HPDE6-E6E7 (cell line): ENCODE measurements around the gene BTBD9.
A peak's percentile ranks its signal among the peaks of the same experiment; 100 is the strongest.

ENCODE experiments used
- DNase-seq: peaks from one replicate; pipeline ENCODE4 v3.0.0; 2011; ENCODE audit warnings: missing footprints; ENCODE audit errors: extremely low spot score

Gene BTBD9

DNA sequence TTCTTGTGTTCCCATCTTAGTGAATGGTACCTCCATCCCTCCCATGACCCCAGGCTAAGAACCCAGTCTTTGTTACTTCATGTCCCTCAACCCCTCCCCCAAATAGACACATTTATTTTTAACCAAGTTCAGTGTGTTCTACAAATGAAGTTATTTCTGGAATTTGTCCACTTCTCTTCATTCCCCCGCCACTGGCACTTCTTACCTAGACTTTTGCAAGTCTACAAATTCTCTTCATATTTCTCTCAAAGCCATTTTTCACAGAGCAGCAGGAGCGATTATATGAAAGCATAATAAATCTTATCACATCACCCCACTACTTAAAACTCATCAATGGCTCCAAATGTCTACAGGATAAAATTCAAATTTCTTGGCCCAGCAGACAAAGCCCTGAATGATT, 131.4 kb downstream of the BTBD9 start:
- DNase-seq, result no peak

DNA sequence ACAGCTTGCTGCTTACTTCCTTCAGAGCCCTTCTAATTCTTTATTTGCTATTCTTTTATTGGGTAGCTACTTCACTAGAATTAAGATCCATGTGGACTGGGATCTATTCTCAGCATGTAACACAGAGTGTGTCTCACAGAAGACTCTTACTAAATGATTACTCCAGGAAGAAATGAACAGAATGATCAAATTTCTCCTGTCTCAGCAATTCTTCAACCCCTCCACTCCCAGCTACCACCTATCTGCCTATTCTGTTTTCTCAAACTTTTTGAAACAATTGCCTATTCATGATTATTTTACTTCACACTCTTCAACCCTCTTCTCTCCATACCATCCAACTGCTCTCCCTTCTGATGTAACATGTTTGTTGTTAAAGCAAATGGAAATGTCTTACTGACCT, 132.6 kb downstream of the BTBD9 start:
- no peak for DNase-seq

DNA sequence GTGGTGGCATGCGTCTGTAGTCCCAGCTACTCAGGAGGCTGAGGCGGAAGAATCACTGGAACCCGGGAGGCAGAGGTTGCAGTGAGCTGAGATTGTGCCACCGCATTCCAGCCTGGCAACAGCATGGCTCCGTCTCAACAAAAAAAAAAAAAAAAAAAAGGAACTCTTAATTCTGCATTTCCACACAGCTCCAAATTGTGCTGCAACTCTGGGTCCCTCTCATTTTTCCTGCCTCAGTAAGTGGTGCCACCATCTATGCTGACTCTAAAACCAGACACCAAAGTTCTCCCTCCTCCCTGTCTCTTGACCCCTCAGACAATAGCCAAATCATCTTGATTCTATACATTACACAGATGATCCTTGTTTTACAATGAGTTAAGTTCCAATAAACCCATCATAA, 133.9 kb downstream of the BTBD9 start:
- DNase-seq, result no peak

DNA sequence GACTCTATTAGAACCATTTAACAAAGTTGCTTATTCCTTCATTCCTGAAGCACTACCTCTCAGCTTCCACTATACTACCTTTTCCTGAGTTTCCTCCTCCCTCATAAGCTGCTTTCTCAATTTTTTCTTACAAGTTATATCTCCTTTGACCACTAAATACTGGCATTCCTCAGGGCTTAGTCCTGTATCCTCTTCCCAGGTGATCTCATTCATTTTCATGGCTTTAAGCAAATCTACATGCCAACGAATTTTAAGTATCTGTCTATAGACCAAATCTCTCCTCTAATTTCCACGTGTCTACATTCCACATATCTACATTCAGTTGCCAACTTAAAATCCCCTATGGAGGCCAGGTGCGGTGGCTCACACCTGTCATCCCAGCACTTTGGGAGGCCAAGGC, 134.7 kb downstream of the BTBD9 start:
- DNase-seq, result no peak

DNA sequence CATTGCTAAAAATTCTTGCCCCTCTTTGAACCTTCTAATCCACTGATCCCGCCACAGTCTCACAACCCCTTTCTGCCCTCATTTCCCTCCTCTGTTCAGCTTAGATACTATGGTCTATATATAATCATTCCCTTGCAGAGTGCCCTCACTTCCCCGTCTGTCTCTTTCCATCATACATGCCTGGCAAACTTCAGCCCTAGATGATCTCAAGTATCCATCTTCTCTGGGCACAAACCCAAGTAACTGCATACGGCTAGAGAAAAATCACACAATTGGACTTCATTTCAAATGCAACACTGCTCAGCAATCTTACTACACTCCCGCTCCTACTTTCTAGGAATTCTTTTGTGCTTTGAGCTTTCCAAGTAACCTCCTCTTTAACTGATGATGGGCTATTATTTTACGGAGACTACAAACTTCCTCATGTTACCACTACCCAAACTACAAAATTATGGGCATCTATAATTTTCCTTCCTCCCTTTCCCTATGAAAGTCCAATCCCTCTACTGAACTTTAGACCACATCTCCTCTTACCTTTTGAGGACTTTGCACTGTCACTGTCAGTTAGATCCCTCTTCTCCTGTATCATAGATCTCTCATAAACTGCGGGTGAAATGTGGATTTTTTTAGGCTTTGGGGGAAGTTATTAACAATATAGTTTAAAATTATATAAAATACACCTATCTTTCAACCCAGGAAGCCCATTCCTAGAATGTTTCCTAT, 135.6 kb downstream of the BTBD9 start:
- no peak for DNase-seq

DNA sequence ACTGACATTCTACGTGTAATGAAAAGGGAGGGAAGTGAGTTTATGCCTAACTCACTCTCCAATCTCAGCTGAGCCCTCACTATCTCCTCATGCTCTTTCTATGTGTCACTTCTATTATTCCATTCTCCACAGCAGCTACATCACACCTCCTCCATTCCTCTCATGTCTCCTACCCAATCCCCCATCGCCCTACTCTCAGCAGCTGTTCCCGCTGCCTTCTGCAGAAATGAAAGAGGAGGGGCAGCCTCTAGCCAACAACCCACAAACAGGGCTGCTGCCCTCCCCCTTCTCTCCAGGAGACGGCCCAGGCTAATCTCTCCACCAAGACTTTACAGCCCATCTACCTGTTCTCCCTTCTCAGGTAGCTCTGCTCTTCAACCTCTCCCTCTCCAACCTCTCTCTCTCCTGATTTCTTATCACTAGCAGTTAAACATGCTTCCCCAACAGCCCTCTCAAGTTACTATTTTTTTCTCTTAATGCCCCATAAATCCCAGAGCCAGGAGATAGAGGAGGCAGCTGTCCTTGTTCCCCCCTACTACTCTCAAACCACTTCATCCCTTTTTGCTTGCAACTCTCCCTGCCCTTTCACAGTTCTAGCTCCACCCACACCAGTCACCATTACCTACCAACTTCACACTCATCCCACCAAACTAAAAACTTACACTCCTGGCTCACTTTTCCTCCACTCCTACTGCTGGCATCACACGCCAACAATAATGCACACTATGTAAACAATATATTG, 136.5 kb downstream of the BTBD9 start:
- DNase-seq, result no peak

DNA sequence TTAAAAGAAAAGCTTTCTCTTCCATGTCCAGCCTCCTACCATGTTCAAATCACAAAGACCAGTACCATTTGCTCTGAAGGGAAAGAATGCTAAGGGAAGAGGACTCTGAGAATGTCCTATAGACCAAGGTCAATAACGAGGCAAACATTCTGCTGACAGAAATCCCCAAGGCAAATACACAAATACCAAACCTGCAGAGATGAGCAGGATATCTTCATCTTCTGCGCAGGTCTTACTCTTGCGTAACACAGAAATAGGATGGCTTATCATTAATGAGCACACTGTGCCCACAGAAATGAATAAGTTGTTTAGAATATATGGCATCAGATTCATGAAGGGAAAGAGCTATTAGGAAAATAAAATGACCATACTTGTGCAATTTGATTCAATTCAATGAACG, 137.3 kb downstream of the BTBD9 start:
- no peak for DNase-seq

DNA sequence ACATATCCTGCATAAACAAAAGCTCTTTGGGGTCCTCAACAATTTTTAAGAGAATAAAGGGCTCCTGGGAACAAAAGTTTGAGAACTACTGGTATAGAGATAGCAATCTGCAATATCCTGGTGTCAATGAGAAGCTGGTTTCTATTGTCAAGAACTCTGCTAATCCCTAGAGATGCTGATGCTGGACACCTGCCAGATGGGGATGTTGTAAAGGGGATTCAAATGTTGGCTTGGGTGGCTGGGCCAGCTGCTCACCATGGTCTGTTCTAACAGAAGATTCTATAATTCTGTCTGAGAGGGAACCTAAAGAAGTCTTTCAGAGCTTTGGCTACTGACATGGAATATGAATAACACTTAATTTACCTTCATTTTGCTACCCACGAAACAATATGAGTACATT, 137.8 kb downstream of the BTBD9 start:
- no peak for DNase-seq

DNA sequence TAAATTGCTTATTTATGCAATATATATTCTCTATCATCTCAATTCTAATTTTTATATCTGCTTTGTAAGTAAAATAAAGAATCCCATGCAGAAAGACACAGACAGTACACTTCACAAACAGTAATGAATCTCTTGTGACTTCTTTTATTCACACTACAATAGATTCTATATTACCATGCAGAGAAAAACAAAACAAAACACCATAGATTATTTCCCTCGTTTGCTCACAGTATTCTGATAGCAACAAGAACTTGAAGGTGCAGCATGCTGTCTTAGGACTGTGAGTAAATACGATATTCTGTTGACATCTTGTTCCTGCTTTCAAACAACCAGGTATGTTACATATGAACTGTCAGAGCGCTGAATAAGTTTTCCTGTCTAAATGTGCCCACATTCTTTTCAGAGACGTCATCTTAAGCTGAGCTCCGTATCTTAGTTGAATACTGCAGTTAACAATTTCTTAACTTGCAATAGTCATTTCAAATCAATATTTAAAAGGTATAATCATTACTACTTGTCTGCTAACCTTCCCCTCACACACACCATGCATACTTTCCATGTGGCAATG, 140.1 kb downstream of the BTBD9 start:
- DNase-seq, result peak; percentile 21

DNA sequence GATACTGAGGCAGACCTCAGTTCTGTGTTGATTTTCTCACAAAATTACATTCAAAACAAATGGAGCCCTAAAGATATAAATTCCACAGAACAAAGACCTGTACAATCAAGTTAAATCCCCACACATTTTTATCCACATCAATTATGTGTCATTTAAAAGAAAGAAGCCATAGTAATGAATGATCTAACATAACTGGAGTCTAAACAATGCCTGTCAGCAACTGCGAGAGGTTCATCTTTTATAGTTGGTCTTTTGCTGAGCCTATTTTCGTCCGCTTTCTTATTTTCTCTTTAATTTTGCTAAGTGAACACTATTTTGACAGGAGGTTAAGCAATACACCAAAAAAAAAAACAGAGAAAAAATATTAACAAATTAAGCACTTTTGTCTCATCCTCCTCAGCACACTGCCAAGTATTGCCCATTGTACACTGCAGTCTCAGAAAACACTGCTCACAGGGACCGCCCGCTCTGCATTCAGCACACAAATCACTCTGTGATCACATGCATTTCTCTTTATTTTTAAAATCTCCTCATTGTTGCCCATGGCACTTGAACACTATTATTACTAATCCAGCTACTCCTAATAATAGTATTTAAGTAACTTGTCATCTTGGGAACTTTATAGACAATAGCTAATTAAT, 140.8 kb downstream of the BTBD9 start:
- no peak for DNase-seq

DNA sequence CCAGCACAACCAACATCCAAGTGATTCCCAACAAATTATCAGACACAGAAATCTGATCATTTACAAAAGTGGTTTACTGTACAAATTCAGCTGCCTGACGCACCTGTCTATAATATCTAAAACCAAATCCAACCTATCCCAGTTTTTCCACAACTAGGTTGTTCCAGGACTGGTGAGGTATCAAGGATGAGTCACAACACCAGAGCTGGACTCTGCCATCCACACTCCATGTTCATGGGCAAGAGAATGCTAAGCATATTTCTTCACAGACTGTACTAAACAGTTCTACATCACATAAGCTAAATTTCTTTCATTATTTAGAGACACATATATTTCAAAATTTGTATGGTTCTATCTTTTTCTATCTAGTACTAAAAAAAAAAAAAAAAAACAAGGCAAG, 141.6 kb downstream of the BTBD9 start:
- DNase-seq, result no peak

DNA sequence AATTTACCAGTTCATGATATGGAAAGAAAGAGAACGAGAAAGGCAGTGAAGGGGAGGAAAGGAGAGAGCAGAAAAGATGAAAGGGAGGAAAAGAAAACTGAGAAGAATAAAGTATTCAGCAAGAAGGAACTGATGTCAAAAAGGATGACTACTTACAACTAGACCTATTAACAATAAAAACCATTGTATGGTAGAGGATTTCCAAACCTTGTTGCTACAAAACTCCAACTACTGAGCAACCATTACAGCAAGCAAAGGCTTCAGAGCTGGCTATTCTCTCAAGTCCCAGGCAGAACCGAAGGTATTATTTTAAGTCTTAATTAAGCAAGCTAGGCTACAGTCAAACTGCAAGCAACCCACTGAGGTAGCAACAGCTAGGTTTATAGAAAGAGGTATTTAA, 142.2 kb downstream of the BTBD9 start:
- no peak for DNase-seq

DNA sequence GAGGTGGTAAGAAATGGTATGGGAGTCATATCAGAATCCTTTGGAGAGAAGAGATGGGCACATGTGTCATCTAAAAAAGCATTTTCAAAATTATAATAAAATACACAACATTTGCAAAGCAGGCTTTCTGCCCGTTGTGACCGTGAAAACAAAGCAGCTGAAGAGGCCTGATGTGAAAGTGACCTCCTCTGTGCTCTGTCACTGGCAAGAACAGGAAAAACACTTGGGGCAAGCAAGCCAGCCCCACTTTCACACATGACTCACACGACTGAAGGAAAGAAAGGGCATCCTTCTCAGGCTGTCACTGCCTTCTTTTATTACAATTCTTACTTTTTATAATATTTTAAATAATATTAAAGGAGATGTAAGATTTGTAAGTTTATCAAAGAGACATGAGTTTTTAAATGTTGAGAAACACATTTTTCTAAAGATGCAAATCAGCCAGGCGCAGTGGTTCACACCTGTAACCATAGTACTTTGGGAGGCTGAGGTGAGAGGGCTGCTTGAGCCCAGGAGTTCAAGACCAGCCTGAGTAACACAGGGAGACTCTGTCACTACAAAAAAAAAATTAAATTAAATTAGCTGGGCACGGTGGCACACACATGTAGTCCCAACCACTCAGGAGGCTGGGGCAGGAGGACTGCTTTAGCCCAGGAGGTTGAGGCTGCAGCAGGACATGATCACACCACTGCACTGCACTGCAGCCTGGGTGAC, 143.7 kb downstream of the BTBD9 start:
- no peak for DNase-seq

DNA sequence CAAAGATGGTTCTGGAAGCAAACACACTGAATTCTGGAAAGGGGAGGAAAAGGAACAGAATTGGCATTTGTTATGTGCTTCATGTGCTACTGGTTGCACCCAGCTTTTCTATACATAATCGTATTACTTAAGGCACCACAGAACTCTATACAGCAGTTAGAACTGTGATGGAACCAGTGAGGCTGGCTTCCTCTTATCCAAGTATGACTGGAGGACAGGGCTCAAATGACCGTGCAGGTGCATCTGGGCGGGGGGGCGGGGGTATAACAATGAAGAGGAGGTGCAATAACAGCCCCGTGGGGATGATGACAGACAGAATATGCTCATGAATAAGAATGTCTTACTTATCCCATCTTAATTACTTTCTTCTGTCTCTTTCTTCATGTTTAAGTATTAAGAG, 144.2 kb downstream of the BTBD9 start:
- DNase-seq, result no peak

DNA sequence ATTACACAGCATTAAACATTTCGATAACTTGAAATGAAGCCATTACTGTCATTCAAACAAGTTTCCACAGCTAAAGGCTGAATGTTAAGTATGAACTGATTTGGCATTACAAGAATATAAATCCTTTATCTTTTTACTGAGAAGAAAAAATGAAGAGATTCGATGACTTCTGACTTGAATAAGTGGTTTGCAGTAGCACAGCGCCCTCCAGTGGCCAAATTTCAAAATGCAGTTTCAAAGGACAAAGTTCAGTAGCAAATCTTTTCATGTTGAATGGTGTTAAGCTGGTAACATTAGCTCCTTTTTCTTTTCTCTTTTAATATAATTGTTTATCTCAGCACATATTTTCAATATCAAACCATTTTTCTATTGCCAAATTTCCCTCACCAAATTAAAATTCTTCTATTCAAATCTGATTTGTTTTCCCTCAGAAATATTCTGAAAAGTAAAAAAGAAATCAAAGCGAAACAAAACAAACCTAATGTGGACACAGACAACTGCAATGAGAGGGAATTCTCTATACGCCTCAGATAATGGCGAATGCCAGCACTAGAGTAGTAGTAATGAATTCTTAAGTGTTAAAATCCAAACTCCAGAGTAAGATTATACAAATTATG, 145.7 kb downstream of the BTBD9 start:
- DNase-seq, result no peak

DNA sequence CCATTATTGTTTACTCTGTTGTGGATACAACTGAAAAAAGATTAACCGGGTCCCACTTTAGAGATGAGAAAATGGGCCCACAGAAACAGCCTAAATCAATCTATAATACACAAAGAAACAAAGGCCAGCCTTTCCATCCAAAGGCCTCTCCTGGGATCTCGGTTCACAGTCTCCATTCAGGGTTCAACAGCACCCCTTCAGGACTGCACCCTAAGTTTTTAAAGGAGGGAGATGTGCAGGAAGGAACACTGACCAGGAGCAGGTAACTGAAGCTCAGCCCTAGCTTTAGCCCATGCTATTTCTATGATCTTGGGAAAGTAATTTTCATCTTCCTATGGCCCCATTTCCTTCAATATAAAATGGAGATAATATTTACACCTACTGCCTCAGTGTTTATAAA, 147.7 kb downstream of the BTBD9 start:
- no peak for DNase-seq

DNA sequence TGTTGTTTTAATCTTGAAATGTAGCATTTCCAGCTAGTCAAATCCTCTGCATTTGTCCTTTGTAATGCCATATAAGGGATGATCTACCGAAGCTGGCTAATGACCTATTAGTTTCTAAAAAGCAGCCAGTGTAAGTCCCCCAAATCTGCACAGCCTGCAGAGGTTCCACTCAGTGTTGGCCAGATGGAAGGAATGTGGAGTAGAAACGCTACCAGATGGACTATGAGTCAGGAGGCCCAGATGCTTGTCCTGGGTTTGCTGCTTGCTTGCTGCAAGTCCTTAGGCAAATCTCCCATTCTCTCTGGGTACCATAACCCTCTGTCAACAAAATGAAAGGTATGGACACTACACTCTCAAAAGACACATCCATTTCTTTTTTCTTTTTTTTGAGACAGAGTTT, 149.8 kb downstream of the BTBD9 start:
- DNase-seq, result no peak

DNA sequence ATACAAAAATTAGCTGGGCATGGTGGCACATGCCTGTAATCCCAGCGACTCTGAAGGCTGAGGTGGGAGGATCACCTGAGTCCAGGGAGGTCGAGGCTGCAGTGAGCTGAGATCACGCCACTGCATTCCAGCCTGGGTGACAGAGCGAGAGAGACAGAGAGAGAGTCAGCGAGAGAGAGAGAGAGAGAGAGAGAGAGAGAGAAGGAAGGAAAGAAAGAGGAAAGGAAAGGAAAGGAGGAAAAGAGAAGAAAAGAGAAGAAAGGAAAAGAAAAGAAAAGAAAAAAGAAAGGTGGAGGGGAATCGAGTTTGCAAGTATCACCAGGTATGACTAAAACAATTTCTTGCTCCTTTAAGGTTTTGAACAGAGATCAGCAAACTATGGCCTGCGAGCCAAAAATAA, 152.3 kb downstream of the BTBD9 start:
- no peak for DNase-seq

DNA sequence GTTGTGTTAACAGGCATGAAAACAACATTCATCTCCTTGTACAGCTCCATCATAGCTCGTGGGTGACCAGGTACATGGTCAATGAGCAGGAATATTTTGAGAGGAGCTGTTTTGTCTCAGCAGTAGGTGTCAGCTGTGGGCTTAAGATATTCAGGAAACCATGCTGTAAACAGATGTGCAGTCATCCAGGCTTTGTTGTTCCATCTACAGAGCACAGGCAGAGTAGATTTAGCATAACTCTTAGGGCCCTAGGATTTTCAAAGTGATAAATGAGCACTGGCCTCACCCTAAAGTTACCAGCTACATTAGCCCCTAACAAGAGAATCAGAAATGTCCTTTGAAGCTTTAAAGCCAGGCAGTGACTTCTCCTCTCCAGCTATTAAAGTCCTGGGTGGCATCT, 154.2 kb downstream of the BTBD9 start:
- no peak for DNase-seq

DNA sequence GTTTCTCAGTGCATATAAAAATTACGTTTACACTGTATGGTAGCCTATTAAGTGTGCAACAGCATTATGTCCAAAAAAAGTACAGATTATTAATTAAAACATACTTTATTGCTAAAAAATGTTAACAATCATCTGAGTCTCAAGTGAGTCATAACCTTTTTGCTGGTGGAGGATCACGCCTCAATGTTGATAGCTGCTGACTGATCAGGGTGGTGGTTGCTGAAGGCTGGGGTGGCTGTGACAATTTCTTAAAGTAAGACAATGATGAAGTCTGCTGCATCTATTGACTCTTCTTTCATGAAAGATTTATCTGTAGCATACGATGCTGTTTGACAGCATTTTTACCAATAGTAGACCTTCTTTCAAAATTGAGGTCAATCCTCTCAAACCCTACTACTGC, 155.1 kb downstream of the BTBD9 start:
- DNase-seq, result no peak

DNA sequence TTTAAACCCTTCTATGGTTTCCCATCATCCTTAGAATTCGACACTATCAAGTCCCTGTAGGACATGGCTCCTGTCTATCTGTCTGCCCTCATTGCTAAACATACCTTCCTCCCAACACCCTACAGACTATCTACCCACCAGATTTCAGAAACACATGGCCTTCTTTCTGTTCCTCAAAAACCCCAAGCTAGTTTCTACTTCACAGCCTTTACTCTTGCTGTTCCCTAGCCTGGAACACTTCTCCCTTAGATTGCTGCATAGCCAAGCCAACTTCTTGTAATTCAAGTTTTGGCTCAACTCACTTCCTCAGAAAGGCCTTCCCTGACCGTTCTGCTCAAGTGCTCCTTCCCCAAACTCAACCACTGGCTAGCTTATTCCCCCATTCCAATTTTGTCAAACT, 156.2 kb downstream of the BTBD9 start:
- DNase-seq, result no peak

DNA sequence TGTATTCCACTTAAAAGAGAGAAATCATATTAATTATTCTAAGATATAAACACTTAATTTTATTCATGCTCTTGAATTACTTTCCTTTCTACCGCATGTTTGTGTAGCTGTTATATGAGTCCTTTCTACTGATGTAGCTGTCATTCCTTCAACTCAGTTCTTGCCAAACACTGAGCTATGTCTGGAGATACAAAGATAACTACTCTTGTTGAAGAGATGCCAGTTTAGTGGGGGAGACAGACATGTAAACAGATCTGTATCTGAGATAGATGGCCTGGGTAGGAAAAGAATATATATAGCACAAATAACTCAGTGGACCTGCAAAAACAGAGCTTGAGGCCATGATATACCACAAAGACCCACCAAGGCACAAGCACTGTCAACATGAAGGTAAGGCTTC, 157.3 kb downstream of the BTBD9 start:
- DNase-seq, result no peak
